ENCODE measurements around the gene ZC3H18. TPM values are rescaled to one million over a fixed set of nuclear protein-coding genes. Genes with fewer than 3 reads are reported as not detected.

ZC3H18 gene
- total and polyA plus RNA-seq, 2 experiments from 2014 or later: 26.8 to 26.9 TPM

GRCh38 chr16:88654363-88655052 lies 84.3 kb downstream of the ZC3H18 start:
- DNase-seq (ENCODE audit: low read depth in 1 of 2, low spot score in 1 of 2): no peak
- H3K4me1 ChIP-seq (ENCODE audit: low read depth): peaks cover 6% of the 10 kb centered on the region
- H3K27ac ChIP-seq: no peak overlapping the region
- peaks cover 8% of the 10 kb centered on the region for H3K36me3 ChIP-seq
- no peak for TF ChIP-seq CTCF (IDR thresholded peaks at IDR 0.05; ENCODE audit: low read depth, low read length)
- H3K4me3 ChIP-seq: no peak overlapping the region
- no peaks in the 10 kb centered on the region for H3K9me3 ChIP-seq (ENCODE audit: low read depth)
- no peaks in the 10 kb centered on the region for H3K27me3 ChIP-seq

- no peak for DNase-seq (ENCODE audit: low read depth in 1 of 2, low spot score in 1 of 2)
- Histone ChIP-seq H3K4me1 (ENCODE audit: low read depth) (peaks cover 9% of the 10 kb centered on the region), H3K9me3 (ENCODE audit: low read depth) (no peaks in the 10 kb centered on the region), H3K27ac (no peak overlapping the region), H3K36me3 (peaks cover 8% of the 10 kb centered on the region), H3K4me3 (no peak overlapping the region), H3K27me3 (no peaks in the 10 kb centered on the region)
- no peak for TF ChIP-seq CTCF (IDR thresholded peaks at IDR 0.05; ENCODE audit: low read depth, low read length)
Observed at GRCh38 chr16:88655053-88655732, 85.0 kb downstream of the ZC3H18 start.

- H3K27ac ChIP-seq: no peak overlapping the region
- H3K36me3 ChIP-seq: peaks cover 8% of the 10 kb centered on the region
- no peaks in the 10 kb centered on the region for H3K27me3 ChIP-seq
- DNase-seq (ENCODE audit: low read depth in 1 of 2, low spot score in 1 of 2): no peak
- H3K9me3 ChIP-seq (ENCODE audit: low read depth): no peaks in the 10 kb centered on the region
- peaks cover 9% of the 10 kb centered on the region for H3K4me1 ChIP-seq (ENCODE audit: low read depth)
- H3K4me3 ChIP-seq: no peak overlapping the region
- no peak for TF ChIP-seq CTCF (IDR thresholded peaks at IDR 0.05; ENCODE audit: low read depth, low read length)
Observed at GRCh38 chr16:88655733-88656281, 85.6 kb downstream of the ZC3H18 start.

- Histone ChIP-seq H3K27me3 (no peaks in the 10 kb centered on the region), H3K9me3 (ENCODE audit: low read depth) (no peaks in the 10 kb centered on the region), H3K27ac (no peak overlapping the region), H3K36me3 (peaks cover 8% of the 10 kb centered on the region), H3K4me3 (no peak overlapping the region), H3K4me1 (ENCODE audit: low read depth) (peaks cover 6% of the 10 kb centered on the region)
- no peak for DNase-seq (ENCODE audit: low read depth in 1 of 2, low spot score in 1 of 2)
- no peak for TF ChIP-seq CTCF (IDR thresholded peaks at IDR 0.05; ENCODE audit: low read depth, low read length)
Observed at GRCh38 chr16:88656291-88656980, 86.2 kb downstream of the ZC3H18 start.

GRCh38 chr16:88657371-88657770 lies 87.2 kb downstream of the ZC3H18 start:
- peaks cover 4% of the 10 kb centered on the region for H3K4me1 ChIP-seq (ENCODE audit: low read depth)
- TF ChIP-seq CTCF (IDR thresholded peaks at IDR 0.05; ENCODE audit: low read depth, low read length): no peak
- H3K27me3 ChIP-seq: no peaks in the 10 kb centered on the region
- H3K36me3 ChIP-seq: peaks cover 8% of the 10 kb centered on the region
- H3K9me3 ChIP-seq (ENCODE audit: low read depth): no peaks in the 10 kb centered on the region
- H3K27ac ChIP-seq: no peak overlapping the region
- DNase-seq (ENCODE audit: low read depth in 1 of 2, low spot score in 1 of 2): no peak
- no peak overlapping the region for H3K4me3 ChIP-seq

All from cardiac muscle cell (in vitro differentiated cells and primary cell).